Trophoblast cell (in vitro differentiated cells and primary cell): ENCODE measurements around the gene AUTS2.

Source experiments
- DNase-seq, 2 donors: peaks; one replicate each; pipeline ENCODE4 v3.0.0-alpha.2; 2016
- H2AFZ ChIP-seq: 2 replicates; pipeline ENCODE4 v1.6.1; 2013; ENCODE audit warnings: low read length, moderate library complexity, mild to moderate bottlenecking; ENCODE audit not compliant: insufficient read depth, poor library complexity
- H2AK5ac ChIP-seq: 2 replicates; pipeline ENCODE4 v1.6.1; 2013; ENCODE audit warnings: mild to moderate bottlenecking, low read length
- H2BK120ac ChIP-seq: 2 replicates; pipeline ENCODE4 v1.6.1; 2013; ENCODE audit warnings: low read length, mild to moderate bottlenecking, moderate library complexity; ENCODE audit not compliant: insufficient read depth, poor library complexity
- H2BK12ac ChIP-seq: 2 replicates; pipeline ENCODE4 v1.6.1; 2013; ENCODE audit warnings: mild to moderate bottlenecking, low read length, moderate library complexity
- H2BK5ac ChIP-seq: 2 replicates; pipeline ENCODE4 v1.6.1; 2013; ENCODE audit warnings: low read length, low read depth, moderate library complexity, mild to moderate bottlenecking; ENCODE audit not compliant: poor library complexity
- H3K14ac ChIP-seq: 2 replicates; pipeline ENCODE4 v1.6.1; 2013; ENCODE audit warnings: mild to moderate bottlenecking, low read length
- H3K18ac ChIP-seq: 2 replicates; pipeline ENCODE4 v1.6.1; 2013; ENCODE audit warnings: mild to moderate bottlenecking, low read length
- H3K23ac ChIP-seq: 2 replicates; pipeline ENCODE4 v1.6.1; 2013; ENCODE audit warnings: low read length
- H3K27ac ChIP-seq: 2 replicates; pipeline ENCODE4 v1.5.1; 2013; ENCODE audit warnings: low read depth, mild to moderate bottlenecking, inconsistent platforms, low read length, moderate library complexity
- H3K27me3 ChIP-seq: 2 replicates; pipeline ENCODE4 v1.6.1; 2013; ENCODE audit warnings: inconsistent platforms, mild to moderate bottlenecking, low read length, moderate library complexity; ENCODE audit not compliant: insufficient read depth
- H3K36me3 ChIP-seq, 2 experiments: 1 replicate in 1 of 2; 2 replicates in 1 of 2; pipeline ENCODE4 v1.6.1; 2013; ENCODE audit warnings: low read length in 2 of 2, mild to moderate bottlenecking in 2 of 2, moderate library complexity in 1 of 2; ENCODE audit not compliant: insufficient read depth in 2 of 2, control insufficient read depth in 1 of 2
- H3K4ac ChIP-seq: 2 replicates; pipeline ENCODE4 v1.6.1; 2013; ENCODE audit warnings: low read depth, mild to moderate bottlenecking, low read length, moderate library complexity
- H3K4me1 ChIP-seq, 2 experiments: 1 replicate in 1 of 2; 2 replicates in 1 of 2; pipeline ENCODE4 v1.6.1; 2013; ENCODE audit warnings: low read length in 2 of 2, mild to moderate bottlenecking in 2 of 2, moderate library complexity in 1 of 2; ENCODE audit not compliant: insufficient read depth in 2 of 2, control insufficient read depth in 1 of 2
- H3K4me2 ChIP-seq: 2 replicates; pipeline ENCODE4 v1.6.1; 2013; ENCODE audit warnings: inconsistent platforms, mild to moderate bottlenecking, low read length, moderate library complexity
- H3K4me3 ChIP-seq: 2 replicates; pipeline ENCODE4 v1.5.1; 2013; ENCODE audit warnings: mild to moderate bottlenecking, low read depth, low read length, inconsistent platforms
- H3K79me1 ChIP-seq: one replicate; pipeline ENCODE4 v1.6.1; 2013; ENCODE audit warnings: low read length
- H3K79me2 ChIP-seq: 2 replicates; pipeline ENCODE4 v1.6.1; 2013; ENCODE audit warnings: low read length, mild to moderate bottlenecking; ENCODE audit not compliant: control insufficient read depth, insufficient read depth, poor library complexity
- H3K9ac ChIP-seq: 2 replicates; pipeline ENCODE4 v1.6.1; 2013; ENCODE audit warnings: mild to moderate bottlenecking, low read length
- H3K9me3 ChIP-seq: 2 replicates; pipeline ENCODE4 v1.6.1; 2013; ENCODE audit warnings: low read depth, mild to moderate bottlenecking, control low read depth, inconsistent platforms, low read length; ENCODE audit not compliant: insufficient read depth
- H4K12ac ChIP-seq: 2 replicates; pipeline ENCODE4 v1.6.1; 2013; ENCODE audit warnings: low read depth, mild to moderate bottlenecking, low read length, moderate library complexity
- H4K8ac ChIP-seq: 2 replicates; pipeline ENCODE4 v1.6.1; 2013; ENCODE audit warnings: low read depth, mild to moderate bottlenecking, low read length, moderate library complexity
- H4K91ac ChIP-seq: one replicate; pipeline ENCODE4 v1.6.1; 2013; ENCODE audit warnings: low read depth, mild to moderate bottlenecking, low read length, moderate library complexity
- WGBS: extraction: QIAGEN DNeasy Blood & Tissue Kit; methylation state at CpG from one replicate; pipeline ENCODE4 v1.1.7; 2013; ENCODE audit warnings: missing lambda C conversion rate; ENCODE audit not compliant: insufficient read length, insufficient coverage; ENCODE audit errors: extremely low coverage; 5-methylcytosine and 5-hydroxymethylcytosine counted together

AUTS2 gene

GRCh38 chr7:70094831-70095230 is 496.6 kb downstream of the AUTS2 start:
- no CpG with 5 or more reads among the region's 3 CpGs for WGBS
- Histone ChIP-seq H3K9me3 (no peaks in the 10 kb centered on the region), H2AFZ (no peak overlapping the region), H3K18ac (no peak overlapping the region), H4K12ac (no peak overlapping the region), H2BK120ac (no peak overlapping the region), H3K79me2 (no peaks in the 10 kb centered on the region), H4K91ac (no peak overlapping the region), H2AK5ac (no peak overlapping the region), H3K36me3 (no peaks in the 10 kb centered on the region), H2BK5ac (no peak overlapping the region), H4K8ac (no peak overlapping the region), H3K23ac (no peak overlapping the region), H3K27me3 (no peaks in the 10 kb centered on the region), H3K79me1 (no peaks in the 10 kb centered on the region), H3K4ac (no peak overlapping the region), H3K27ac (no peak overlapping the region), H3K4me1 (no peaks in the 10 kb centered on the region), H3K4me3 (no peak overlapping the region), H3K4me2 (no peak overlapping the region), H2BK12ac (no peak overlapping the region), H3K9ac (no peak overlapping the region), H3K14ac (no peak overlapping the region)
- no peak for DNase-seq

DNA sequence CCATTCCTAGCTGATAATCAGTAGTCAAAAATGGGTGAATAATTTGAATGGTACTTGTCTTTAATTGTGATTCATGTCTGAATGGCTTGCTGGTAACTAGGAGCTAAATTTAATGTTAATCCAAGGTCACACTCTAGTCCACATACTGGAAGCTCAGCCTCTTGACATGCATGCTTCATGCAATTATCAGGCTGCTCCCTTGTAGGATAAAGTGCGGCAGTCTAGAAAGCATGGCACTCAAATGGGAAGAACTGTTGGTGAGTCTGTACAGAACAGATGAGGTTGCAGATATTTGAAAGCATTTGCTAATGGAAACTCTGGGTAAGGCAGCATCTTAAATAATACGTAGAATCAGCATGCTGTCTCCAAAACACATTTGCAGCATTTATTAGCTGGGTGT is 499.4 kb downstream of the AUTS2 start:
- WGBS, result no CpG with 5 or more reads among the region's 2 CpGs
- H3K14ac ChIP-seq, result no peak overlapping the region
- H3K9ac ChIP-seq, result no peak overlapping the region
- no peak overlapping the region for H4K8ac ChIP-seq
- no peaks in the 10 kb centered on the region for H3K4me1 ChIP-seq
- no peak overlapping the region for H3K23ac ChIP-seq
- H3K4ac ChIP-seq, result no peak overlapping the region
- no peak overlapping the region for H2AK5ac ChIP-seq
- H3K79me1 ChIP-seq, result no peaks in the 10 kb centered on the region
- no peak overlapping the region for H4K12ac ChIP-seq
- no peak overlapping the region for H3K27ac ChIP-seq
- H3K9me3 ChIP-seq, result no peaks in the 10 kb centered on the region
- no peak overlapping the region for H2BK5ac ChIP-seq
- H2AFZ ChIP-seq, result no peak overlapping the region
- H2BK12ac ChIP-seq, result no peak overlapping the region
- H3K79me2 ChIP-seq, result no peaks in the 10 kb centered on the region
- H3K18ac ChIP-seq, result no peak overlapping the region
- H3K4me2 ChIP-seq, result no peak overlapping the region
- no peaks in the 10 kb centered on the region for H3K27me3 ChIP-seq
- no peak overlapping the region for H3K4me3 ChIP-seq
- no peak overlapping the region for H4K91ac ChIP-seq
- H3K36me3 ChIP-seq, result no peaks in the 10 kb centered on the region
- H2BK120ac ChIP-seq, result no peak overlapping the region
- no peak for DNase-seq

- no peak overlapping the region for H4K12ac ChIP-seq
- no peaks in the 10 kb centered on the region for H3K9me3 ChIP-seq
- no peak overlapping the region for H2BK120ac ChIP-seq
- H2BK12ac ChIP-seq, result no peak overlapping the region
- H3K23ac ChIP-seq, result no peak overlapping the region
- no peak overlapping the region for H3K4me2 ChIP-seq
- H3K36me3 ChIP-seq, result no peaks in the 10 kb centered on the region
- H2BK5ac ChIP-seq, result no peak overlapping the region
- H3K4ac ChIP-seq, result no peak overlapping the region
- no CpG with 5 or more reads among the region's 3 CpGs for WGBS
- no peak overlapping the region for H3K9ac ChIP-seq
- no peak overlapping the region for H3K14ac ChIP-seq
- H3K4me3 ChIP-seq, result no peak overlapping the region
- no peak overlapping the region for H2AFZ ChIP-seq
- no peak overlapping the region for H3K27ac ChIP-seq
- no peak overlapping the region for H4K91ac ChIP-seq
- no peaks in the 10 kb centered on the region for H3K27me3 ChIP-seq
- H3K79me2 ChIP-seq, result no peaks in the 10 kb centered on the region
- H4K8ac ChIP-seq, result no peak overlapping the region
- H3K4me1 ChIP-seq, result no peaks in the 10 kb centered on the region
- H3K18ac ChIP-seq, result no peak overlapping the region
- no peak for DNase-seq
- H2AK5ac ChIP-seq, result no peak overlapping the region
- no peaks in the 10 kb centered on the region for H3K79me1 ChIP-seq
These were observed 499.9 kb downstream of the AUTS2 start for GRCh38 chr7:70098133-70098561.

DNA sequence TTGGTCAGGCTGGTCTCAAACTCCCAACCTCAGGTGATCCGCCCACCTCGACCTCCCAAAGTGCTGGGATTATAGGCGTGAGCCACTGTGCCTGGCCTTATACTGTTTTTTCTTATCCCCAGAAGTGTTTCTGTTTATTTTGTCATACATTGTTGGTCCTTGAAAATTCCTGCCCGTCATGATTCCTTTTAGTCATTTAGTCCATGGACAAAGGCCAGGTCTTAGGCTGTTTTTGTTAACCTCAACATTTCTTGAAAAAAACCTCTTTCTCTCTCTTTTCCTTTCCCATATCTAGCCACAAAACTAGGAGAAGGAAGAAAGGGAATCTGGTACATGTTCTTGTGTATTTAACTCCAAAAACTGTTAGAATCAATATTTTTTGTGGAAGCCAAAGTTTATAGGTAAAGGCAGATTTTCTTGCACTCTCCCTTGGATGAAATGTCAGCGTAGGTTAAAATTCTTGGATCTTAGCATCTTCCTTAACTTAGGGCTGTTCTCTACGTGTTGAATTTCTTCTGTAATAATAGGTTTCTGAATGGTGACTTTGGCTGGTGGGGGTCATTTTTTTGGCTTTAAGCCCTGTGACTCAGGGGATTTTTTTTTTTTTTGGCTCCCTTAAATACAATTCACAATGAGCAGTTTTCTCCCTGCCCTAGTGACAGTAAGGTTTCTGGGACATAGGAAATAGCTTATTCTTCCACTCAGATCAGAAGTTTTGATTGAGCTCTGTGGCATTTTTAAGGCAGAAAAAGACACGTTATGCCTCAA is 500.8 kb downstream of the AUTS2 start:
- Histone ChIP-seq H3K4me2 (no peak overlapping the region), H2BK5ac (no peak overlapping the region), H3K9ac (no peak overlapping the region), H3K27ac (no peak overlapping the region), H3K18ac (no peak overlapping the region), H4K12ac (no peak overlapping the region), H3K23ac (no peak overlapping the region), H2AK5ac (no peak overlapping the region), H2AFZ (no peak overlapping the region), H3K79me1 (no peaks in the 10 kb centered on the region), H4K91ac (no peak overlapping the region), H3K4me1 (no peaks in the 10 kb centered on the region), H3K4ac (no peak overlapping the region), H3K9me3 (no peaks in the 10 kb centered on the region), H2BK12ac (no peak overlapping the region), H3K4me3 (no peak overlapping the region), H4K8ac (no peak overlapping the region), H3K79me2 (no peaks in the 10 kb centered on the region), H3K36me3 (no peaks in the 10 kb centered on the region), H3K27me3 (no peaks in the 10 kb centered on the region), H3K14ac (no peak overlapping the region), H2BK120ac (no peak overlapping the region)
- DNase-seq, result no peak
- WGBS, result no CpG with 5 or more reads among the region's 7 CpGs
